Lung (tissue), 12 donors: ENCODE results near the gene LAMC2. TPM values are rescaled to one million over a fixed set of nuclear protein-coding genes. Genes with fewer than 3 reads are reported as not detected.
"Not testable (repeated sequence)": the region's sequence is repeated elsewhere in the genome, so short reads cannot be mapped to it uniquely, and the experiment has no call there.

Experiments used
- ATAC-seq: fragments of 200-7000 bp; cut with Tn5 transposase; one replicate; pipeline ENCODE4 v1.9.1; 2020; ENCODE audit warnings: moderate number of reproducible peaks; ENCODE audit not compliant: insufficient read depth, low FRiP score
- DNase-seq, 3 donors: peaks; one replicate each; pipeline ENCODE4 v3.0.0-alpha.2; 2013 to 2017
- H3K27ac ChIP-seq, 2 donors: one replicate each; pipeline ENCODE4 v1.5.1; 2013; ENCODE audit warnings: mild to moderate bottlenecking in 2 of 2, moderate library complexity in 2 of 2, control low read depth in 1 of 2, inconsistent platforms in 1 of 2, low read depth in 1 of 2, low read length in 1 of 2
- H3K27me3 ChIP-seq, 3 donors: one replicate each; pipeline ENCODE4 v1.5.1; 2013; ENCODE audit warnings: low read length in 2 of 3; ENCODE audit not compliant: control insufficient read depth in 3 of 3, insufficient read depth in 3 of 3
- H3K36me3 ChIP-seq, 4 donors: one replicate each; pipeline ENCODE4 v1.5.1; 2013; ENCODE audit warnings: low read length in 4 of 4, mild to moderate bottlenecking in 1 of 4, moderate library complexity in 1 of 4; ENCODE audit not compliant: control insufficient read depth in 4 of 4, insufficient read depth in 4 of 4
- H3K4me1 ChIP-seq, 5 donors: one replicate each; pipeline ENCODE4 v1.5.1; 2013; ENCODE audit warnings: low read length in 5 of 5, mild to moderate bottlenecking in 2 of 5, moderate library complexity in 1 of 5; ENCODE audit not compliant: control insufficient read depth in 5 of 5, insufficient read depth in 5 of 5
- H3K4me3 ChIP-seq: one replicate; pipeline ENCODE4 v1.5.1; 2013; ENCODE audit warnings: mild to moderate bottlenecking, control low read depth, moderate library complexity
- H3K9ac ChIP-seq, 2 donors: one replicate each; pipeline ENCODE4 v1.5.1; 2013; ENCODE audit warnings: low read length in 2 of 2, control low read depth in 1 of 2; ENCODE audit not compliant: insufficient read depth in 1 of 2
- H3K9me3 ChIP-seq, 4 donors: one replicate each; pipeline ENCODE4 v1.5.1; 2013; ENCODE audit warnings: low read length in 3 of 4, mild to moderate bottlenecking in 1 of 4, moderate library complexity in 1 of 4; ENCODE audit not compliant: control insufficient read depth in 4 of 4, insufficient read depth in 3 of 4
- CTCF ChIP-seq: IDR thresholded peaks from 2 replicates; pipeline ENCODE4 v1.5.1; 2012; ENCODE audit warnings: mild to moderate bottlenecking; ENCODE audit errors: control extremely low read depth, extremely low read depth
- WGBS, 2 donors: extraction: QIAGEN DNeasy Blood & Tissue Kit; methylation state at CpG; one replicate each; pipeline ENCODE4 v1.1.7; 2013; 5-methylcytosine and 5-hydroxymethylcytosine counted together
- polyA plus RNA-seq, 2 donors: library from polyadenylated mRNA; stranded (reverse); fragments of 200-250 nt; gene quantifications; one replicate each; pipeline ENCODE4 v1.2.1, GENCODE V29; 2013
- total RNA-seq, 2 donors: library from RNA; depleted of rRNA in 1 of 2; stranded (reverse); fragments of >200 nt in 1 of 2; gene quantifications; one replicate each; pipeline ENCODE4 v1.2.1, GENCODE V29; 2014 to 2021
- donor health status: control.
- donor health status: control.
- donor health status: Bipolar disorder and iron deficiency.
- donor health status: healthy.
- donor health status: DM: yes; HTN: yes; CAD: no.

LAMC2 gene
- total and polyA plus RNA-seq, 4 donors, result 13.7 to 63.1 (median 40.3) TPM

- H3K9ac ChIP-seq, result peak overlapping the region in 1 of 2 donors; percentile 19
- no peaks in the 10 kb centered on the region for H3K27me3 ChIP-seq
- DNase-seq (peak in 2 of 3 donors; percentile 47 to 51), ATAC-seq (peak; percentile 11)
- peaks cover 0 to 10% (median 4%) of the 10 kb centered on the region in 5 donors for H3K4me1 ChIP-seq
- H3K27ac ChIP-seq, result peak overlapping the region; percentile 3 to 24
- TF ChIP-seq CTCF, result no peak
- peaks cover 0 to 11% (median 1%) of the 10 kb centered on the region in 4 donors for H3K36me3 ChIP-seq
- WGBS, 2 donors, result 62 to 85% methylated on average over 5 of the region's 5 CpGs
- H3K4me3 ChIP-seq, result no peak overlapping the region
- no peaks in the 10 kb centered on the region for H3K9me3 ChIP-seq
These were observed 37.5 kb upstream of the LAMC2 start for GRCh38 chr1:183148599-183148998.

GRCh38 chr1:183149273-183149672, 36.8 kb upstream of the LAMC2 start:
- H3K9me3 ChIP-seq, result no peaks in the 10 kb centered on the region
- DNase-seq (peak in 1 of 3 donors; percentile 12), ATAC-seq (no peak)
- H3K36me3 ChIP-seq, result peaks cover 0 to 6% (median 0%) of the 10 kb centered on the region in 4 donors
- no peak for TF ChIP-seq CTCF
- H3K9ac ChIP-seq, result no peak overlapping the region
- H3K4me1 ChIP-seq, result peaks cover 0 to 10% (median 4%) of the 10 kb centered on the region in 5 donors
- H3K4me3 ChIP-seq, result no peak overlapping the region
- no peak overlapping the region for H3K27ac ChIP-seq
- no peaks in the 10 kb centered on the region for H3K27me3 ChIP-seq
- 90% methylated on average over 1 of the region's 1 CpG for WGBS, 2 donors

- not testable (repeated sequence) for H3K27me3 ChIP-seq, DNase-seq
These were observed 36.0 kb upstream of the LAMC2 start for GRCh38 chr1:183150032-183150431.

GRCh38 chr1:183150445-183150844, 35.6 kb upstream of the LAMC2 start:
- ATAC-seq (no peak), DNase-seq (no peak)
- no peak overlapping the region for H3K4me3 ChIP-seq
- H3K27ac ChIP-seq, result no peak overlapping the region
- H3K9me3 ChIP-seq, result no peaks in the 10 kb centered on the region
- H3K27me3 ChIP-seq, result no peaks in the 10 kb centered on the region
- H3K4me1 ChIP-seq, result peaks cover 0 to 10% (median 4%) of the 10 kb centered on the region in 5 donors
- TF ChIP-seq CTCF, result no peak
- H3K9ac ChIP-seq, result no peak overlapping the region
- no peaks in the 10 kb centered on the region for H3K36me3 ChIP-seq

More at GRCh38 chr1:183150032-183150431, 36.0 kb upstream of the LAMC2 start:
- H3K4me1 ChIP-seq, H3K4me3 ChIP-seq, H3K9me3 ChIP-seq, H3K9ac ChIP-seq, H3K27ac ChIP-seq, ATAC-seq, H3K36me3 ChIP-seq: not testable (repeated sequence)
- 95 to 100% methylated on average over 1 of the region's 1 CpG for WGBS, 2 donors
